ENCODE results near the gene TCF12. TPM values are rescaled to one million over a fixed set of nuclear protein-coding genes. Genes with fewer than 3 reads are reported as not detected.

The TCF12 gene
- total RNA-seq, 1 donor from 2014 or later: 112 TPM

DNA sequence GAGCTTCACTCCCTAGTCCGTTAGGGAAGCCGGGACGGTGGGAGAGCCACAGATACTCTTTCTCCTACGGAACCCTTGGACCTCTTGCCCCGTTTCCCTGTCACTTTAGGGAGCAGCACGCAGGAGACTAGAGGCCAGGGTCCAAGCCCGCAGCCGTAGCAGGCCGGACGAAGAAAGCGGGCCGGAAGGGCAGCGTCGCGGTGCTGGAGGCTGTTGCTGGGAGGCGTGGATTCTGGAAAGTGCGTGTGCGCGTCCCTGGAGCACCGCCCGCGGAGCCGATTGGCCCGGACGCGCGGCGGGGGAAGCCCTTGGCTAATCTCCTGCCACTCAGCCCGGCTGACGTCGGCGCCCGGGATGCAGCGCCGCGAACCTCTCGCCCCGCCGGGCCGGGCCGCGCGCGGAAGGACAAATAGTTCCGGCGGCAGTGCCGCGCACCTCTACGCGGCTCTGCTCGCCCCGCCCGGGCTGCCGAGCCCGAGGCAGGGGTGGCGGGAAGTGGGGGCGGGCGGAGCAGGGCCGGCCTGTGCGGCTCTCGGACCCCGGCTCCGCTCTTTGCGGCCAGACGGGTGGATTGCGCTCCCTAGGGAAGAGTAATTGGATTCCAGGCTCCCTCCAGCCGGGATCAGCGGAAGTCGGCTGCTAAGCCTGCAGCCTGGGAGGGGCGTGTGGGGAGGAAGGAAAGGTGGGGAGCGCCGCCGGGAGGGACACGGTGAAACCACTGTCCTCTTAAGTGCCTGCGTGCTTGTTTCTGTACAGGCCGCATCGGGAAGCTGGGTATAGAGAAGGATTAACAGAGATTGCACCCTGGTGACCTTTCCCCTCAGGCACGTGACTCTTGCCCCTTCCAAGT lies 31.3 kb upstream of the TCF12 start:
- Mint-ChIP-seq H3K4me3 (ENCODE audit: unreplicated experiment) (peak overlapping the region; percentile 88), H3K36me3 (ENCODE audit: low read depth, unreplicated experiment) (no peaks in the 10 kb centered on the region), H3K27ac (ENCODE audit: unreplicated experiment) (peak overlapping the region; percentile 86), H3K4me1 (ENCODE audit: low read depth, unreplicated experiment) (peaks cover 7% of the 10 kb centered on the region), H3K27me3 (ENCODE audit: low read depth, unreplicated experiment) (no peaks in the 10 kb centered on the region), H3K9me3 (ENCODE audit: unreplicated experiment) (no peaks in the 10 kb centered on the region)
- peak; percentile 95 for DNase-seq (ENCODE audit: low read depth)
- Histone ChIP-seq H3K79me2 (ENCODE audit: insufficient read depth, low read length) (no peaks in the 10 kb centered on the region), H3K4me2 (ENCODE audit: low read length) (peak overlapping the region; percentile 87), H4K20me1 (ENCODE audit: insufficient read depth, low read length) (no peaks in the 10 kb centered on the region), H2AFZ (ENCODE audit: low read depth, low read length) (peak overlapping the region; percentile 80), H3K36me3 (ENCODE audit: insufficient read depth, low read length) (no peaks in the 10 kb centered on the region), H3K27me3 (ENCODE audit: insufficient read depth, low read length) (no peaks in the 10 kb centered on the region), H3K4me3 (ENCODE audit: insufficient read depth, low read depth, low read length) (peak overlapping the region; percentile 64), H3K9me3 (ENCODE audit: insufficient read depth, low read depth, low read length) (no peaks in the 10 kb centered on the region), H3K27ac (ENCODE audit: low read depth, low read length) (peak overlapping the region; percentile 73), H3K4me1 (ENCODE audit: insufficient read depth, low read length) (peaks cover 11% of the 10 kb centered on the region), H3K9ac (ENCODE audit: low read length) (peak overlapping the region; percentile 81)
- FAIRE-seq: no peak
- TF ChIP-seq CTCF (IDR thresholded peaks at IDR 0.05; ENCODE audit: insufficient read depth, low read depth, low read length): no peak
- TF ChIP-seq EZH2 (IDR thresholded peaks at IDR 0.05; ENCODE audit: insufficient read depth, low read length): no peak

- Histone ChIP-seq H3K27me3 (ENCODE audit: insufficient read depth, low read length) (no peaks in the 10 kb centered on the region), H3K27ac (ENCODE audit: low read depth, low read length) (peak overlapping the region; percentile 73), H3K9me3 (ENCODE audit: insufficient read depth, low read depth, low read length) (no peaks in the 10 kb centered on the region), H4K20me1 (ENCODE audit: insufficient read depth, low read length) (no peaks in the 10 kb centered on the region), H3K4me1 (ENCODE audit: insufficient read depth, low read length) (peaks cover 11% of the 10 kb centered on the region), H3K9ac (ENCODE audit: low read length) (peak overlapping the region; percentile 81), H2AFZ (ENCODE audit: low read depth, low read length) (peak overlapping the region; percentile 71), H3K36me3 (ENCODE audit: insufficient read depth, low read length) (no peaks in the 10 kb centered on the region), H3K79me2 (ENCODE audit: insufficient read depth, low read length) (no peaks in the 10 kb centered on the region), H3K4me3 (ENCODE audit: insufficient read depth, low read depth, low read length) (peak overlapping the region; percentile 64), H3K4me2 (ENCODE audit: low read length) (peak overlapping the region; percentile 87)
- H3K9me3 Mint-ChIP-seq (ENCODE audit: unreplicated experiment): no peaks in the 10 kb centered on the region
- no peaks in the 10 kb centered on the region for H3K27me3 Mint-ChIP-seq (ENCODE audit: low read depth, unreplicated experiment)
- FAIRE-seq: no peak
- no peak for DNase-seq (ENCODE audit: low read depth)
- H3K27ac Mint-ChIP-seq (ENCODE audit: unreplicated experiment): peak overlapping the region; percentile 86
- H3K4me3 Mint-ChIP-seq (ENCODE audit: unreplicated experiment): peak overlapping the region; percentile 88
- no peak for TF ChIP-seq EZH2 (IDR thresholded peaks at IDR 0.05; ENCODE audit: insufficient read depth, low read length)
- no peak for TF ChIP-seq CTCF (IDR thresholded peaks at IDR 0.05; ENCODE audit: insufficient read depth, low read depth, low read length)
- peaks cover 7% of the 10 kb centered on the region for H3K4me1 Mint-ChIP-seq (ENCODE audit: low read depth, unreplicated experiment)
- no peaks in the 10 kb centered on the region for H3K36me3 Mint-ChIP-seq (ENCODE audit: low read depth, unreplicated experiment)
These were observed 30.5 kb upstream of the TCF12 start for GRCh38 chr15:56887782-56888438.
